HG03354 (cell line): ENCODE measurements around the gene C9orf72.

Source experiments
- ATAC-seq: cut with Tn5 transposase; IDR thresholded peaks from one replicate; pipeline ENCODE4 v1.9.1; 2021; ENCODE audit warnings: mild to moderate bottlenecking; ENCODE audit not compliant: unreplicated experiment, poor library complexity, severe bottlenecking

C9orf72 gene

DNA sequence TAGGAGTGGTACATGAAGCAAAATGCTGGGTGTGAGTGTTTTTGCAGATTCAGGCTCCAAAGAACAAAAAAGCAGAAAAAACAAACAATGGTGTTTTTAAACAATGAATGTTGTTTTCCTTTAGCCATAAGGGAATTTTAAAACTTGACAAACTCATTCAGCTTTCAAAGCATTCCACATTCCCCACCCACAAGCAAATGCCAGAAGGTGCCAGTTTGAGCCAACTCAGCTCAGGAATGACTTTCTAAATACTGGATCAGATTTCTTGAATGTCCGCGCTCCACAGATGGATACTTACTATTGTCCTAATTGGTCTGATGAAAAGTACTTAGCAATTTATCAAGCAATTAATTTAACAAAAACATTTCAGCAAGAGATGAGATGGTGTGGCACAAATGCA lies 30.8 kb downstream of the C9orf72 start:
- no peak for ATAC-seq

DNA sequence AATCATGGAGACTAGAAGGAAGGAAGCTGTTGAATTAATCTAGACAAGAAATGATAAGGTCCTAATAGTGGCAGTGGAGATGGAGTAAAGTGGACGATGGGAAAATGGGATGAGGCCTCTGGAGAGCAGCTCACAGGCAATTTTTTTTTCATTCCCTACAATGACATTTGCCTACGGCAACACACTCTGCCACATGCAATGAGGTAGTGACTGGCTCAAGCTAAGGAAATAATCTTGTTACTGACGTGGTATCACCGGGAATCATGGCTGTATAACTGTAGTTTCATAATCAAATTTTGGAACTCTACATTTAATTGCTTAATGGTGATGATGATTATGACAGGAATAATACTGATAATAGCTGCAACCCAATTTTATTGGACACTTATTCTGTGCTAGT lies 31.5 kb downstream of the C9orf72 start:
- ATAC-seq, result no peak

DNA sequence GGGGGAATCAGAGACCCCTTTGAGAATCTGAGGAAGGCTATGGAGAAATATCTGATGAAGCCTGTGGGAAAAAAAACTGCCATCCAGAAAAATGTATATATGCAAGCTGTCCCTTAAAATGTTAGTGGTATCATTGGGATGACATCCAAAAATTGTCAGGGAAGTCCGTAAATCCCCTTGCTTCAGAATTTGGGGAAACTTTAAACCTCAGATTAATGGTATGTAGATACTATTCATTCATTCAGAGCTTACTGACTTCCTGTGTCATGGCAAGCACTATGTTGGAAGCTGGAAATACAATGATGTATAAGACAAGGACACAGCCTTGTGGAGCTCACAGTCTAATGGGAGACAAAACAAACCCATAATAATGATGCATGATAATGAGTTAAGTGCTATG lies 32.8 kb downstream of the C9orf72 start:
- no peak for ATAC-seq

DNA sequence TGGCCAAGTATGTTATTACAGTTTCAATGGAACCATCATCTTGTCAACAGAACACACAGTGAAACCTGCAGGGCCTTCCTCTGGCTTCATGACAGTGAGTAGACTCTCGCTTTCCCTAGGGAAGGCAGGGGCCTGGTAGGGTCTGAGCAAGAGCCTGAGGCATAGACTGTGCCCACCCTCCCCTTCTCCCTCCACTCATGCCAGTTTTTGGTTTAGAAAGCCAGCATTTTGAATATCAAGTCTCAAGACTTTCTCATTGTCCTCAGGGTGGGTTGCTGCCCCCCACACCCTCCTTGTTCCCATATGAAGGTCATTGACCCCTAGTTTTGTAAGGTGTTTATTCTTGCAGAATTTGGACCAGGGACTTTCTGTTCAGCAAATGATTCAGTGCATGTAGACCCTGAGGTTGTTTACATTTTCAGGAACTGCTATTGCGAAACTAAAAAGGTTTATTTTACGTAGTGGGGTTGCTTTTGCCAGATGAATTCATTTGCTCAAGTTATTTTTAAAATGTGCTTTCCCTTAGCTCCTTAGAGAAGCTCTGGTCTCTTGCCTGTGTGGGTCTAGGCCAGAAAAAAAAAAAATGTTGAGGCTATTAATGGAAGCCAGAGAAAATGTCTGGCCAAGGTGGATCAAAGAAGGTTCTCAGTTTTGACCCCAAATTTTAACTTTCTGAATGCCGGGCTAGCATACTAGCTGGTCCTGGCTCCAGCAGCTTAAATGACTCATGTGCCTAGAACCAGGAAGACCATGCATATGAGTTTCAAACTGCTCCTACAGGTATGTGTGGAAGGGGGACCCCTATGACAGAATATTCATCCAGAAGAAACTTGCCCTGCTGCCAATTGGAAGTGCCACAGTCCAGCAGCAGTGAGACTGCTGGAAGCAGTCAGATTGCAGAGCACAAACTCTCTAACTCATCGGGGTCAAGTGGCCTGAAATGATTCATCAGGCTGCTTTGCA lies 33.5 kb downstream of the C9orf72 start:
- peak; percentile 45 for ATAC-seq

DNA sequence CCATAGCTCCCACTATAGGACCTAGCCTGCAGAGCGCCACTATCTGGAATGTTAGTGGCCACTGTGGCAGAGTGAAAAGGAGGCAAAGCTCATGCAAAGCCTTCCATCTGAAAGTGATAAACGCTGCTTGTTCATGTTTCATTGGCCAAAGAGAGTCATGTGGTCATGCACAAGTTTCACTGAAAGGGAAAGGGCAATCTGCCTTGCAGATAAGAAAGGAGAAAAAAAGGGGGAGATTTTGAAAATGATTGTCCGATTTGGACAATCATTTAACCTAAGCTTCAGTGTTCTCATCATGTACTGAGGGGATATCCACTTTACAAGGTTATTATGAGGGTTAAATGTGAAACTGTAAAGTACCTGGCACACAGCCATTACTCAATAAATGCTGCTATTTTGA lies 34.6 kb downstream of the C9orf72 start:
- peak; percentile 64 for ATAC-seq

DNA sequence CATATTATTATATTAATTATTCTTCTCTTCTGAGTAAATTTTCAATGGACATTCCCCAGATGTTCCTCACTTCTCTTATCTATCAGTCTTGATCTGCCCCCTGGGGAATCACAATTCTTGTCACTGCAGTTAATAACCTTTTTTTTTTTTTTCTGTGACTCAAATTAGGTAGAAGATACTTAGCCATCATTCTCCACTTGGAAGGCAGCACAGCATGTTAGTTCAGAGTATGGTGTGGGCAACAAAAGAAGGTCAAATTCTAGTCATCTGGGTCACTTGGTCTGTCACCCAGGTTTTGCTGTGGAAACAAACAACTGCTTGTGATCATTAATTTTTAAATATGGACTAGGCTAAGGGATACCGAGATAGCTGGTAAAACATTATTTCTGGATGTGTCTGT lies 35.5 kb downstream of the C9orf72 start:
- no peak for ATAC-seq

DNA sequence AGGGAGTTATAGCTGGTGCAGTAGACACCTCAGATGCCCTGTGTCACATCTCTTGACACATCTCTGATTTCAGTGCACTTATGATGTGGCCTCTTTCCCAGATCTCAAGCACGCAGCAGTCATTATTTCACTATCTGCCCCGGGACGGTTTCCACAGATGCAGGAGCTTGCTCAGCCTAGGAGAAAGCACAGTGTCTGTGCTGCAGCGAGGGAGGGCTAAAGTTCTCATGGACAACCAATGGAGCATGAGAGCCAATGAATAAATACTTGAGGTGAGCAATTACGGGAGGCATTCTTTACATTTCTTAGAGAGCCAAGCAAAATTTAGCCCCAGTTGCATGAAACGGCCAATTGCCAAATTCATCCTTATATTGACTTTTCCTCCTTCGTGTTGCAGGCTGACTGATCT lies 36.2 kb downstream of the C9orf72 start:
- no peak for ATAC-seq

DNA sequence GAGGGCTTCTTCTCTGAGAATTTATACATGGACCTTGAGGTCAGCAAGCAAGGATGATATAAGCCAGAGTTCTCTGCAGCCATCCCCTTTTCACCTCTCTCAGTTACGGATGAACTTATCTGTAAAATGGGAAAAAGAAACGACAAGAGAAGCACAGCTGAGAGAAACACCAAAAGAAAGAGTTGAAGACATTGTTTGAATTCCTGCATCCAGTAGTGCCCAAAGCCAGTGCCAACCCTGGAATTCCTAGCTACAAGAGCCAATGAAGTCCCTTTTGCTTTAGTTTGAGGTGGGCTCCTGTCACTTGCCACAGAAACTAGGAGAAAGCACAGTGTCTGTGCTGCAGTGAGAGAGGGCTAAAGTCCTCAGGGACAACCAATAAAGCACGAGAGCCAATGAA lies 37.1 kb downstream of the C9orf72 start:
- no peak for ATAC-seq

DNA sequence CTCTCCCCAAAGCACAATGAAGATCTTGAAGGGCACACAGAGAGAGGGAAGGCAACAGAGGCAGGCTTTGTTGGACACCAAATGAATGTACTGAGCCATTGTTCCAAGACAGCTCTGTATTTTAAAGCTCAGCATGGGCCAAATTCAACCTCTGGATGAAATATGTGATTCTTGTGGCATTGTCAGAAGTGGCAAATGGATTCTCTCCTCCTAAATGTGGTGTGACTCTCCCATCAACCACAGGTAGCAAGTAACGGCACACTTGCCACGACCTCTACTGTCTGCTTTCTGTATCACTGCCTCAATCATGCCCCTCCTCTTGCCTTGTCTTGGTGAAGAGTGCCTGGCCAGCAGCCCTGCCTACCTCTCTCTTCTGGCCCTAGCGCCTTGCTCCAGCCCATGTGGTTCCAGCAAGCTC lies 37.6 kb downstream of the C9orf72 start:
- peak; percentile 42 for ATAC-seq

DNA sequence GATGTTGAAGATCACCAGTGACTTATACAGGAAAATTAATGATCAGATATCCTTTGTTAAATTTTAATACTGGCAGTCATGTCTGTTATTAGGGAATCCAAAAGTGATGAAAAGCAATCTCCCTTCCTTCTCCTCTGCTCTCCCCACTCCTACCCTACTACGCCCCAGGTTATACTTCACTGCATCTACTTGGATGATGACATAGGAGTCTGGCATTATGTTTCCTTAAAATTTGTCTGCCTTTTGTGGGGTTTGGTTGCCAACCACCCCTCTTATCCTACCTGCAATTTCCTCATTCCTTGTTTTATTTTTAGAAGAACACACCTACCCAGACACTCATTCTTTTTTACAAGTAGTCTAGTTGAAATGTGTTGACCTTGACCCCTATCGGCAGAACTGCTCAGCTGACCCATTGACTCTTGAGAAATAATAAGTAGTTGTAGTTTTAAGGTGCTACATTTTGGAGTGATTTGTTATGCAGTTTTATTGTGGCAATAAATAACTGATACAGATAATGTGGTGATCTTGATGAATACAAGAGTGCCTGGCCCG lies 38.5 kb downstream of the C9orf72 start:
- no peak for ATAC-seq

DNA sequence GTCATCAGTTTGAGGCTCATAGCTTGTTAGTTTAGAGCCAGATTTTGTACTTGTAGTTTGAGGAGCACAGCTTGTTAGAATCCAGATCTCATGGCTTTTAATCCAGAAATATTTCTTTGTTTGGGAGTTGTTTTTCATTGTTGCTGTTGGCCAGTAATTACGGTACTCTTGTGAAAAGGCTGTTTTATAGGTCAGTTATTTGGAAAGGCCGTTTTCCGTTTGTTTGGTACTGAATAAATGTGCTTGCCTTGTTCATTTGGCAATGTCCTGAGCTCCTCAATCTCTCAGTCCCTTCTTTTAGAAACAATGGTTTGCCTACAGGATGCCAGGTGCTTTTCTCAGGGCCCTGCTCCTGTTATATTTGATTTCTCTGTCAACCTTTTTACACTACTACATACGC lies 39.1 kb downstream of the C9orf72 start:
- no peak for ATAC-seq

DNA sequence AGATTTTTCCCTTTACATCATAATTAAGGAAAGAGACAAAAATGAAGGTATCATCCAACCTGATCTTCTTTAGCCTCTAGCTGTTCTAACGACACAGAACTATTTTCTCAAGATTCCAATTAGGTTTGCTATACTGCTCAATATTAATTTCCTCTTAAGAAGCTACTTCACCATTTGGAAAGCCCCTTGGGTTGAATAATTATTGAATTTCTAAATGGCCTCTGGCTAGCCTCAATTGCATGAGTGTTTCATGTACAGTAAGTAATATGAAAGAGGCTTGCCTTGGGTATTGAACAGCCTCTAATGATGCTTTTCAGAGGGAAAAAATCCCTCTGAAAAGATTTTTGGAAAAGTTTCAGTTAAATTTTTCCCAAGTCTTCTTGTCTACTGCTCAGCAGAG lies 40.0 kb downstream of the C9orf72 start:
- ATAC-seq, result no peak

DNA sequence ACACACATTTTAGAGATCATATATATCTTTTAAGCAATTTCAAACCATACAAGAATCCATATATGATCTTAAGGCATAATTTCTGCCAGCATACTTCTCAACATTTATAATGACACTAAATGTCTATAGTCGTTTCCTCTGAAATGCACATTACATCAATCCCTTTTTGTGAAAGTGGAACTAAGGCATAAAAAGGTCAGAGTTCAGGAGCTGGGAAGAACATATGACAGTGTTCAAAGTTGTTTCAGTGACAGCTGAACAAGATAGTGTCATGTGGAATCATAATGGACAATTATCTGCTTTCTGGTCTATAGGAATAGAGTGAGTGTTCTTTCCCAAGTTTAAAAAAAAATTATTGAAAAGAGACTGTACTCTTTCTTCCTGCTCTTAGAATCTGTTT lies 41.2 kb downstream of the C9orf72 start:
- no peak for ATAC-seq

DNA sequence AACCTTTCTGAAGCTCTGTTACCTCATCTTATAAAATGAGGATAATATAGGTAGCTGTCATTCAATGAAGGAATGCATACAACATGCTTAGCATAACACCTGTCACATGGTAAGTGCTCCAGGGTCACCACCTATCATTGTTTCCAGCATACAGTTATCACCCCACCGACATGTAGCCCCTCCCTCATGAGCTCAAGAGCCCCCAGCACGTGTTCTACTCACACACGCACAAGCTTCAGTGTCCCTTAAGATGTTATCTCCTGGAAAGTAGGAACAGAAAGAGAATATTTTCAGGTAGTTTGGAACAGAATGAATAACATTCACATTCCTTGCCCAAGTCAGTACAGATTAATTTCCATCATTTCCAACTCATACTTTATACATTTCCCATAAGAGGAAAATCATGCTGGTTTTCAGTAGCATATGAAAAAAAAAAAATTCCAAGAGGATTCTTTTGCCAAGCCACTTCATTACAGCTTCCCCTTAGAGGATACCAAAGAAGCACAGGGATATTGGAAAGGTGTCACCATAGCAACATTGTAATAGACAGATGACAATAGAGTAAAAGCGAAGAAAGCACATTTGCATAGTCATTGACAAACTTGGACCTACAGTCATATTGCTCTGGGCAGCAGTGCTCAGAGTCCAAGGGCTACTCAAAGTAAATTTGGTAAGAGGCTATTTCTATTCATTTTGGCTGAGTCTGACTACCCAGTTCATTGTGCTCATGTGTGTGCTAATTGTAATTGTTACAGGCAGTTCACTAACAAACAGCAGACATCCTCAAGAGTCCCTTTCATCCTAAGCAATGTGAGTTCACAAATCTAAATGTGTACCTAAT lies 42.1 kb downstream of the C9orf72 start:
- ATAC-seq, result no peak

DNA sequence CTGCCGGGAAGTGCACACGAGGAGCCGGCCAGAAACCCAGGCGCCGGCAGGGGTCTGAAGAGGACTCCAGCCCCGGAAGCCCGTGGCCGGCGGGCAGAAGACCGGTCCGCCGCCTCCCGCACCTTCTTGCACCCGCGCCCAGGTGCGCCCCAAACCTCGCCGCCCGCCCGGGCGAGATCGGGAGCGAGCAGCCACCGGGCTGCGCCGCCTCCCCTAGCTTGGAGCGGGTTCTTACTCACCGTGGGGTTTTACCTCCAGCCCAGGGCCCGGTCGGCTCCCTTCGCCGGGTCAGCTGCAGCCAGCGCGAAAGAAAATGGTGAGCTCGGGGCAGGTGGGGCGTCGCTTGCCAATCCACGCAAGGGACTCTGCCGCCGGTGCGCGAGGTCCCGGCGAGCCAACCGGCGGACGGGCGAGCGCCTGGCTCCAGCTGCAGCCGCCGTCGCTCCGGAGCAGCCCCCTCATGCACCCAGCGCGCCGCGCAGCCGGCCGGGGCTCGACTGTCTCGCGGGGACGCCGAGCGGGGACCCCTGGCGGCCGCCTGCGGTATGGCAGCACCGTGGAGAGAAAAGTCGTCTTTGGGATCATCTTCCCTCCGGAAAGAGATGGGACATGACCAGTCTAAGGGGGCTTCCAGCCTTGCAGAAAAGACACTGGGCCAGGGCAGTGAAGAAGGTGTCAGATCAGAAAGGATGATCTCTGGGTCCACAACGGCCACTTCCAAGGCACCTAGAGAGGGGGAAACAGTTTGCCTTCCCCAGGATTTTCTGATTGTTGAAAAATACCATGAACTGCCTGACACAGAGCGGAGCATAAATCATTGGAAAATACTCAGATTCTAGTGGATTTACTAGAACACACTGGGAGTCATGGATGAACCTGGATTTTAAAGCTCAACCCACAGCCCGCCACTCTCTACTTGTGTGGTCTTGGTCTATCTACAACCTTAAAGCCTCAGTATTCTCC lies 43.7 kb downstream of the C9orf72 start, which contains the start of gene MOB3B:
TSS of gene MOB3B (minus strand) at position 499 of the 963 bp plus-strand sequence. CDS start 74,264 bp downstream, outside the sequence.
- ATAC-seq, result peak; percentile 76

DNA sequence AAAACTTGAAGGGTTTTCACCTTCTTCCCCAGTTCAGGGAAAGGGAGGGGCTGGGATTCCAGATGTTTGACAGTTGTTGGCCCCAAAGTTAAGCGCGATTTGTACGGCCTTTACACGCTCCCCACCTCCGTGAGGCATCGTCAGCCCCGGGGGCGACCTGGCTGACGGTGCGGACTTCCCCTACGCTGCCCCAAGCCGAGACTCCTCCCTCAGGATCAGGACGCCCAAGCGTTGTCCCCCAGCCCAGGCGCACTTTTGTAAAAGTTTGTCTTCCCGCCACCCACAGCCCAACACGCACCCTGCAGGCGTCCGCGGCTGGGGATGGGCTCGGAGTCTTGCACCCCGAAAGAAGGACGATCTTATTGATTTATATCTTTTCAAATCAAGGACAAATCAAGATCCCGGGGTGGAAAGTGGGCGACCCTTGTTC lies 44.4 kb downstream of the C9orf72 start:
- peak; percentile 60 for ATAC-seq

DNA sequence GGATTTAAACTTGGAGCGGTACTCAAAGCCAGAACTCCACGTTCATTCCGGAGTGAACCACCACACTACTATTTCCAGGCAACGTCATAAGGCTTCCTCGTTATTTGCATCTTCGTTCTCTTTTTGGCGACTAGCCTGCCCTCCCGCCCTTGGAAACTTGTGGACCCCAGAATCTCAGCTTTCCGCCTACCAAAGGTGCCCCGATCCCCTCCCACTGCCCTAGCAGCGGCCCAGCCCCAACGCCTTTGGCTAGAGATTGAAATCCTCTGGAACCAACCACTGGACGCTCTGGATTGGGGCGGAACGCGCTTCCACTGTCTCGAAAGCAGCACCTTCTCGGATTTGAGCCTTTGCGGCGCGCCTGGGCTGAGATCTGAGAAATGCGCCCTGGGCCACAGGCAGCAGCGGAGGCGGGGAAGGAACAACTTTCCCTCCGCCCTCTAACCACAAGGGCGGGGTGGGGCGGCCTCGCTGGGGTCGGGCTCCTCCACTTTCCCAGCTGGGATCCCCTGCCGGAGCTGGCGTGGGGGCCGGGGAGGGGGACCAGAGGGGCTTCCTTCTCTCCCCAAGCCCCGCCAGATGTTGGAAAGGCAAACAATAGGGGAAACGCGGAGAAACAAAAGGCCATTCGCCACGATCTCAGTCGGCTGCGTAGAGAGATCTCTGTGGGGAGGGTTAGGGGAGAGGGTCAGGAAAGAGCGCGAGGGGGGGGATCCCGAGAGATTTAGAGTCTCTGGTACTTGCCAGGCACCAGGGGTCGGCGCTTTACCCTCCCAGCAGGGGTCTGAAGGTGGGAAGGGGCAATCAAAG lies 45.0 kb downstream of the C9orf72 start:
- ATAC-seq, result peak; percentile 45

DNA sequence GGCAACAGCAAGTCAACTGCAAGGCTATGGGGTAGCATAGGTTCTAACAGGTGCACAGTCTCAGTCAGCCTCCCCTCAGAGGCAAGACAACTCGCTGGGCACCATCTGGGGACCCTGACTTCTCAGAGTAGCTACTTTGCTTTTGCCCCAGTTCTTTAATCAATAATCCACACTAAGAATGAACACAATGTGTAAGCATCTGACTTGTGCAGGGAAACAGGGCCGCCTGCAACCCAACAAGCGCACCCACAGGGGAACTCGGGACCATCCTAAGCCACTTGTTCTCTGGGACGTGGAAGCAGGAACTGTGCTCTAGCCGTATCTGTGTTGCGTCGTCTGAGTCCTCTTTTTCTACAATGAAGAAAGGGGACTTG lies 45.6 kb downstream of the C9orf72 start:
- ATAC-seq, result no peak
